ENCODE measurements around the gene EFNB1. TPM values are rescaled to one million over a fixed set of nuclear protein-coding genes. Genes with fewer than 3 reads are reported as not detected.

Gene EFNB1
- polyA plus RNA-seq, 1 donor (not counting 4 experiments of a cell fraction or from before 2014, with no cell fraction given), result 90.3 TPM

DNA sequence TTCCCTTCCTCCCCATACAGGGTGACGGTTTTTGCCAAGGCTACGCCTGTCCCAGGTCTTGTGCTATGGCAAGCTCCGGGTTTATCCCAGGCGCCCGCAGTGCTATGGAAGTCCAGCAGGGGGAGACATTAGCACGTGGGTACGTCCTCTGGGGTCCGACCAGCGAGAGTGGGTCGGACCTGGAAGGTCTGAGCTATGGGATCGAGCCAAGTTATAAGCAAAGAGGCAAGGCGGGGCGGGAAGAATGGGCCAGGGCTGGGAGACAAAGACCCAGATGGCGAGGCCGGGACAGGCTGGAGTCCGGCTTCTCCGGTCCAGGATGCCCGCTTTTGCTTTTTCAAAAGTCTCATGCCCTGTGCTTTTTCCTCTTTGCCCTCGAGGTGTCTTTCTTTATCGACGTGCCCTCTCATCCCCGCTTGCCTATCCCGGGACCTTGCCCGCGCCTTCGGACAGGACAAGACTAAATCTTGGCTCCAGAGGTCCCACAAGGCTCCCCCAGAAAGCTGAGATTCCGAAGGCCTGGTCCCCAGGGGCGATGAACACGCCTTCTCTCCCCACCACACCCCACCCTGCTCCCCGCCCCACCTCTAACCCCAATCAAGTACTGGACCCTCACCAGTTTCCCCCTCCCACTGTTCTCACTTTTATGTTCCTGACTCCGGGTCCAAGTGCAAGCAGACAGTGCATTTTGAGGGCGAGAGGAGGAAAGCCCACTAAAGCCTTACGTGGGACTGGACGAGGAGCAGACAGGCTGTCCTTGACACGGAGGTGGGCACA lies 785 bp upstream of the EFNB1 start:
- no peak overlapping the region for H2AFZ ChIP-seq (ENCODE audit: control insufficient read depth, low read length)
- no peaks in the 10 kb centered on the region for H3K9me1 ChIP-seq (ENCODE audit: control insufficient read depth, extremely low read depth, insufficient read depth, low read length)
- H3K4me2 ChIP-seq (ENCODE audit: control insufficient read depth, extremely low read depth, insufficient read depth, low read depth, low read length), result peak overlapping the region; percentile 78
- peaks cover 44% of the 10 kb centered on the region for H3K79me2 ChIP-seq (ENCODE audit: control insufficient read depth, insufficient read depth, low read length)
- peaks cover 3% of the 10 kb centered on the region for H4K20me1 ChIP-seq (ENCODE audit: control insufficient read depth, extremely low read depth, insufficient read depth, low read length)
- TF ChIP-seq EZH2 (IDR thresholded peaks at IDR 0.05; ENCODE audit: low read length), result no peak
- TF ChIP-seq, protein P1, sequence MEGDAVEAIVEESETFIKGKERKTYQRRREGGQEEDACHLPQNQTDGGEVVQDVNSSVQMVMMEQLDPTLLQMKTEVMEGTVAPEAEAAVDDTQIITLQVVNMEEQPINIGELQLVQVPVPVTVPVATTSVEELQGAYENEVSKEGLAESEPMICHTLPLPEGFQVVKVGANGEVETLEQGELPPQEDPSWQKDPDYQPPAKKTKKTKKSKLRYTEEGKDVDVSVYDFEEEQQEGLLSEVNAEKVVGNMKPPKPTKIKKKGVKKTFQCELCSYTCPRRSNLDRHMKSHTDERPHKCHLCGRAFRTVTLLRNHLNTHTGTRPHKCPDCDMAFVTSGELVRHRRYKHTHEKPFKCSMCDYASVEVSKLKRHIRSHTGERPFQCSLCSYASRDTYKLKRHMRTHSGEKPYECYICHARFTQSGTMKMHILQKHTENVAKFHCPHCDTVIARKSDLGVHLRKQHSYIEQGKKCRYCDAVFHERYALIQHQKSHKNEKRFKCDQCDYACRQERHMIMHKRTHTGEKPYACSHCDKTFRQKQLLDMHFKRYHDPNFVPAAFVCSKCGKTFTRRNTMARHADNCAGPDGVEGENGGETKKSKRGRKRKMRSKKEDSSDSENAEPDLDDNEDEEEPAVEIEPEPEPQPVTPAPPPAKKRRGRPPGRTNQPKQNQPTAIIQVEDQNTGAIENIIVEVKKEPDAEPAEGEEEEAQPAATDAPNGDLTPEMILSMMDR (optimal IDR thresholded peaks at IDR 0.05 in 1 of 3, IDR thresholded peaks at IDR 0.05 in 1 of 3, conservative IDR thresholded peaks at IDR 0.05 in 1 of 3; ENCODE audit: extremely low read depth in 1 of 3, insufficient read depth in 2 of 3, low read length in 3 of 3), result peak in 2 of 3 experiments; percentile 77 to 84
- peak overlapping the region; percentile 68 to 70 (median 69) for H3K4me3 ChIP-seq (ENCODE audit: control insufficient read depth in 2 of 3, extremely low read depth in 1 of 3, insufficient read depth in 2 of 3, low read depth in 1 of 3, low read length in 3 of 3)
- dilution Hi-C loops (cut with MboI; ENCODE audit: extremely low pct_ligation_motif_present, low sequenced_read_pairs), result no loop called here
- FAIRE-seq, result no peak
- H3K9ac ChIP-seq (ENCODE audit: control insufficient read depth, extremely low read depth, insufficient read depth, low read length), result peak overlapping the region; percentile 81
- H3K36me3 ChIP-seq (ENCODE audit: control insufficient read depth in 2 of 2, extremely low read depth in 1 of 2, insufficient read depth in 2 of 2, low read length in 2 of 2), result peaks cover 0 to 3% of the 10 kb centered on the region in 2 experiments
- peaks cover 18% of the 10 kb centered on the region for H3K4me1 ChIP-seq (ENCODE audit: control insufficient read depth, extremely low read depth, insufficient read depth, low read length)
- H3K27me3 ChIP-seq (ENCODE audit: control insufficient read depth, extremely low read depth, insufficient read depth, low read length), result no peaks in the 10 kb centered on the region
- H3K27ac ChIP-seq (ENCODE audit: control insufficient read depth, insufficient read depth, low read length), result peak overlapping the region; percentile 92
- no peaks in the 10 kb centered on the region for H3K9me3 ChIP-seq (ENCODE audit: control insufficient read depth, low read depth, low read length)
- no peak for DNase-seq (ENCODE audit: low read depth, low spot score)

DNA sequence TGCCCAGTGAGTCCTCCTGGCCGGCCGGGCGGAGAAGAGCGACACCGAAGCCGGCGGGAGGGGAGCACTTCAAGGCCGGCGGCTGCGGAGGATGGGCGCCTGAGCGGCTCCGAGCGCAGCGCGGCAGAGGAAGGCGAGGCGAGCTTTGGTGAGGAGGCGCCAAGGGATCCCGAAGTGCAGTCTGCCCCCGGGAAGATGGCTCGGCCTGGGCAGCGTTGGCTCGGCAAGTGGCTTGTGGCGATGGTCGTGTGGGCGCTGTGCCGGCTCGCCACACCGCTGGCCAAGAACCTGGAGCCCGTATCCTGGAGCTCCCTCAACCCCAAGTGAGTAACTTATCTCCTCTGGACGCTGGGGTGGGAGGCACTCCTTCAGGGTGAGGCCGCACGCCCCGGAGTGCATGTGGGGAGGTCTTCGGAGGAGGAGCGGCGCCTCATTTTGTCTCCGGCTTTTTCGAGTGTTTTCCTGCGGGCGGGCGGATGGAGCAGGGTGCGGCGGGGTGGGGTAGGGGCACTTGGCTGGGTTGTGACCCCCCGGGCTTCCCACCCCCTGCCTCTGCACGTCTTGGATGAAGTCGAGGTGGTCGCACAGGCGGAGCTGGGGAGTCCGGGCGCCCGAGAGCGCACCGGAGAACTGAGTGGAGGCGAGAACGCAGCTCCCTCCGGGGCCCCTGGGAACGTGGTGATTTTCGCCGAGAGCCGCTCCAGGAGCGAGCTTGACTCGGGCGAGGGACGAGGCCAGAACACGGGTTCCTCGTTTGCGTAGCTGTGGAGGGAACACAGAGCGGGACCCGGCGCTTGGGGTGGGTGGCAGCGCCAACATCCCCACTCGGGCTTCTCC lies 979 bp downstream of the EFNB1 start:
- Histone ChIP-seq H3K4me1 (ENCODE audit: control insufficient read depth, extremely low read depth, insufficient read depth, low read length) (peaks cover 28% of the 10 kb centered on the region), H3K9ac (ENCODE audit: control insufficient read depth, extremely low read depth, insufficient read depth, low read length) (peak overlapping the region; percentile 81), H2AFZ (ENCODE audit: control insufficient read depth, low read length) (no peak overlapping the region), H3K4me2 (ENCODE audit: control insufficient read depth, extremely low read depth, insufficient read depth, low read depth, low read length) (no peak overlapping the region), H3K4me3 (ENCODE audit: control insufficient read depth in 2 of 3, extremely low read depth in 1 of 3, insufficient read depth in 2 of 3, low read depth in 1 of 3, low read length in 3 of 3) (peak overlapping the region; percentile 67 to 86 (median 68)), H3K27ac (ENCODE audit: control insufficient read depth, insufficient read depth, low read length) (peak overlapping the region; percentile 92), H3K9me1 (ENCODE audit: control insufficient read depth, extremely low read depth, insufficient read depth, low read length) (peaks cover 2% of the 10 kb centered on the region), H3K27me3 (ENCODE audit: control insufficient read depth, extremely low read depth, insufficient read depth, low read length) (no peaks in the 10 kb centered on the region), H3K79me2 (ENCODE audit: control insufficient read depth, insufficient read depth, low read length) (peaks cover 61% of the 10 kb centered on the region), H4K20me1 (ENCODE audit: control insufficient read depth, extremely low read depth, insufficient read depth, low read length) (peaks cover 13% of the 10 kb centered on the region), H3K36me3 (ENCODE audit: control insufficient read depth in 2 of 2, extremely low read depth in 1 of 2, insufficient read depth in 2 of 2, low read length in 2 of 2) (peaks cover 3 to 4% of the 10 kb centered on the region in 2 experiments), H3K9me3 (ENCODE audit: control insufficient read depth, low read depth, low read length) (no peaks in the 10 kb centered on the region)
- no peak for TF ChIP-seq EZH2 (IDR thresholded peaks at IDR 0.05; ENCODE audit: low read length)
- TF ChIP-seq, protein P1 (optimal IDR thresholded peaks at IDR 0.05 in 1 of 3, IDR thresholded peaks at IDR 0.05 in 1 of 3, conservative IDR thresholded peaks at IDR 0.05 in 1 of 3; ENCODE audit: extremely low read depth in 1 of 3, insufficient read depth in 2 of 3, low read length in 3 of 3), result no peak
- DNase-seq (ENCODE audit: low read depth, low spot score), result no peak
- dilution Hi-C loops (cut with MboI; ENCODE audit: extremely low pct_ligation_motif_present, low sequenced_read_pairs), result no loop called here
- FAIRE-seq, result no peak
